HG03558 (cell line): ENCODE results near the gene PIN4.
"Not testable (repeated sequence)": the region's sequence is repeated elsewhere in the genome, so short reads cannot be mapped to it uniquely, and the experiment has no call there.

Experiments used
- ATAC-seq: cut with Tn5 transposase; IDR thresholded peaks from one replicate; pipeline ENCODE4 v1.9.1; 2021; ENCODE audit warnings: moderate number of reproducible peaks; ENCODE audit not compliant: unreplicated experiment; ENCODE audit errors: extremely low read depth

PIN4 gene

DNA sequence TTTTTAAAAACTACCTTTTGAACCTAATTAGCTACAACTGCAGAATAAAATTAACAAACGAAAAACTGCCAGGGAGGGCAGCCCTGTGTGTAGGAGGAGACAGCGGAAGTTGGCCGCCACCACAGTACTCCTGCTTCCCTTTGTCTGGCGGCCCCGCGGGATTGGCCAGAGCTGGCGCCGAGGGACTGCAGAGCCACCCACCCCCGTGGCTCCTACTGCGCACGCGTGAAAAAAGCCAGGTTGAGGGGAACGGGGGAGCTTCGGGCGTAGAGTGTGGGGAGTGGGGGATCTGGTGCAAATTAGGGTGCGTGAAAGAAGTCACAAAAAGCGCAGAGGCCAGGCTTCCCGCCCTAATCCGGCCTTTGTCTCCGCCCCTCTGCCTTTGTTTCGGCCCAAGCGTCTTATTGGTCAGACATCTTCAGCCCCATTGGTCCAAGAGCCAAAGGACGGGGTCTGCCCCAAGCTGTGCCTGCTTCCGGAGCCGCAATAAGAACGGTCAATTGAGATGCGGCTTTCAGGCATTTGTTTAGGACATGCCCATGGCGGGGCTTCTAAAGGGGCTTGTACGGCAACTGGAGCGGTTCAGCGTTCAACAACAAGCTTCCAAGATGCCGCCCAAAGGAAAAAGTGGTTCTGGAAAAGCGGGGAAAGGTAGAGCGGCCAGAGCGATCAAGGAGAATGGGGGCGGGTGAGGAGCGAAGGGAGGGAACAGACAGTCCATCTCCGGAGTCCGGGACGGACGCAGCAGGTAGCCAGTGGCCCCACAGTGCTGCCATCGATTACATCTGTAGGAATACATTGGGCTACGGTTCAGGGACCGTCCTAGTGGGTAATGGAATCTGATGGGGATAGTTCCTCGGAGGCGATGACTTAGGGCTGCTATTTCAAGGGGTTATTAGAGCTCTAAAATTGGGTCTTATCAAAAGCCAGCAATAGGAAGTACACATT, at the start of gene PIN4:
PIN4 (plus strand) TSS at position 580 of the 948 bp plus-strand sequence; CDS start at position 609, 29 bp downstream.
- peak; percentile 90 for ATAC-seq

DNA sequence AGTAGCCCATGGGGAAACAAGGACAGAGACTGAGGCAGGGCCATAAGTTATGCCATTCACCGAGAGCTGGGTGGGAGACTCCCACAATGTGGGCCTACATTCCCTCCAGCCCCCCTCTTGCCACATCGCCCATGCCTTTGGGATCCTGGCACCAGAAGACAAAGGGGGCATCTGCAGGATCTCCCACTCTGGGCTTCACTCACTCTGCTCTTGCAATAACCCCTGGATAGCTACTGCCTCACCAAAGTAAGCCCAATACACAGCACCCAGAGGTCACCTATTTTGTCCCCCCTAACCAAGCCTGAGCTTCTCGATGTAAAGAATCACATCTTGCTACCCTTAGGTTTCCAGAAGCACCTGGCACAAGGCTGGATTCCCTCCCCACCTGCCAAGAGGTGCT, 49.1 kb upstream of the PIN4 start:
- ATAC-seq: no peak

GRCh38 chrX:72133851-72134546, 47.6 kb upstream of the PIN4 start:
- no peak for ATAC-seq

- ATAC-seq: no peak
These were observed 43.6 kb upstream of the PIN4 start for GRCh38 chrX:72137846-72138495.

DNA sequence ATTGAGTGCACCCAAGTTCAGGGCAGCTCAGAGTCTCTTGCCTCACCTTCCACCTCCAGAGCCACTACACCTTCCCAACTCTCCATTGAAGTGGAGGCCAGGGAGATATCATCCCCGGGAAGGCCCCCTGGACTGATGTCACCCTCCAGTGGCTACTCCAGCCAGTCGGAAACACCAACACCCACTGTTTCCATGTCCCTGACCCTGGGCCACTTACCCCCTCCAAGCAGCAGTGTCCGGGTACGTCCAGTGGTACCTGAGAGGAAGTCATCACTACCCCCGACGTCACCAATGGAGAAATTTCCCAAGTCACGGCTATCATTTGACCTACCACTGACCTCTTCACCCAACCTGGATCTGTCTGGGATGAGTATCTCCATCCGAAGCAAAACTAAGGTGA, 42.0 kb upstream of the PIN4 start:
- no peak for ATAC-seq

GRCh38 chrX:72141372-72142004, 40.1 kb upstream of the PIN4 start:
- no peak for ATAC-seq

DNA sequence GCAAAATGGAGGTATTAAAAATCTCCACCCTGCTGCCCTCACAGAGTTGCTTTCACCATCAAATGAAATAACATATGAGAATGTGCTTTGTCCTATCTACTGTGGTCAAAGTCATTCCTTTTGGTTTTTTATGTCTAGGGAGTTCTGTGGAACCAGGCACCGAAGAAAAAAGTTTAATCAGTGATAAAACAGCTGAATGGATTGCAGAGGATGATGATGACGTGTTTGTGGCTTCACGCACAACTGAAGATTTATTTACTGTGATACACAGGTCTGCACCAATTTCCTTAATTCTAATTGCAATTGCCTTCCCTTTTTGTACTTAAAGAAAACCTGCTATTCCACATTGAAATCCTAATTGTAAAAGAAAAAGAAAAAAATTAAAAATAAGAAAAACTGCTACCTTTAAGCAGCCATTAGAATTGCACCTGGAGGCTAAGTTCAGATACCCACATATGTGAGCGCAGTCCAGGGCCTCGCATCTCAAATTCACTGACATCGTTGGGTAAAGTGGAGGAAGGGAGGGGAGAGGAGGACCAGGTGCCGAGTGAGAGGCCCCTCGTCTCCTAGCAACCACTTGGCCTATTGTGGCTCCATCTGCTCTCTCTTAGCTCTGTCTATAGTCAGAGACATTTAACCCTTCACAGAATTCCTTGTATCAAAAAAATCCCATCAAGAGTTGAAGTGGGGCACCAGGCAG, 39.3 kb upstream of the PIN4 start:
- ATAC-seq: no peak

- no peak for ATAC-seq
These were observed 38.6 kb upstream of the PIN4 start for GRCh38 chrX:72142794-72143608.

GRCh38 chrX:72143609-72143907, 38.0 kb upstream of the PIN4 start:
- ATAC-seq: no peak

- ATAC-seq: no peak
These were observed 36.4 kb upstream of the PIN4 start for GRCh38 chrX:72145181-72145580.

DNA sequence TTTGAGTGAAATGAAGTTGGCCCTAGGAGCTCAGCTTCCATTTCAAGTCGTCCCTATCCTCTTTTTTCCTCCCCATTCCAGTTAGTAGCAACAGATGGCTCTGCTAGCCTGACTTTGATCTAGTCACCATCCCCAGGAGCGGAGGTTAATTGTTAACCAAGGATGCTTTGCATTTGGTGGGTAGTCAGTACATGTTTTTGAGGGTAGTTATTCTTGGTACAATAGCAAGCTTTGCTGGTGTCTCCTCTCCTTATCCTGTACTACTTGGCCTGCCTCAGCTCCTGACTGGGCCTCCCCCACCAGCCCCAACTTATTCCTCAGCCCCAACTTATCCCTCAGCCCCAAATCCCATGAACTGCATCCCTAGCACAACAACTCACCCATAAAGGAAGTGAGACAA, 35.0 kb upstream of the PIN4 start:
- no peak for ATAC-seq

DNA sequence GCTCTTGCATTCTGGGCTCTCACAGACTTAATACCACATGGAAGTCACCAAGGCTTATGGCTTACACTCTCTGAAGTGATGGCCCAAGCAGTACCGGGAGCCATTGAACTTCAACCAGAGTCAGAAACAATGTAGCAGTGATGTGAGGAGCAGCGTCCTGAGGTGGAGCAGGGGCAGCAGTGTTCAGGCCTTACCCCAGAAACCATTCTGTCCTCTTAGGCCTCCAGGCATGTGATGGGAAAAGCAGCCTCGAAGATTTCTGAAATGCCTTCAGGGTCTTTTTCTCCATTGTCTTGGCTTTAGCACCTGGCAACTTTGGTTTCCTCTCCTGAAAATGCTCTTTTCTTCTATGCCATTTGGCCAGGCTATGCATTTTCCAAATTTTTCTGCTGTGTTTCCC, 22.8 kb upstream of the PIN4 start:
- ATAC-seq: no peak

DNA sequence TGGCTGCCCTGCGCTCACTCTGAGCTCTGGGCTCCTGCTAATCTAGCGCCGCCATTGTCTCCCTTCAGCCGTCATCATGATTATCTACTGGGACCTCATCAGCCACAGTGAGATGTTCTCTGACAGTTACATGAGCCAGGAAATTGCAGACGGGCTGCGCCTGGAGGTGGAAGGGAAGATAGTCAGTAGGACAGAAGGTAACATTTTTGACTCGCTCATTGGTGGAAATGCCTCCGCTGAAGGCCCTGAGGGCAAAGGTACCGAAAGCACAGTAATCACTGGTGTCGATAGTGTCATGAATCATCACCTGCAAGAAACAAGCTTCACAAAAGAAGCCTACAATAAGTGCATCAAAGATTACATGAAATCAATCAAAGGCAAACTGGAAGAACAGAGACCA, 21.8 kb upstream of the PIN4 start:
- no peak for ATAC-seq

- no peak for ATAC-seq
These were observed 16.0 kb upstream of the PIN4 start for GRCh38 chrX:72165551-72165950.

GRCh38 chrX:72169008-72169728, 12.4 kb upstream of the PIN4 start:
- ATAC-seq: no peak

DNA sequence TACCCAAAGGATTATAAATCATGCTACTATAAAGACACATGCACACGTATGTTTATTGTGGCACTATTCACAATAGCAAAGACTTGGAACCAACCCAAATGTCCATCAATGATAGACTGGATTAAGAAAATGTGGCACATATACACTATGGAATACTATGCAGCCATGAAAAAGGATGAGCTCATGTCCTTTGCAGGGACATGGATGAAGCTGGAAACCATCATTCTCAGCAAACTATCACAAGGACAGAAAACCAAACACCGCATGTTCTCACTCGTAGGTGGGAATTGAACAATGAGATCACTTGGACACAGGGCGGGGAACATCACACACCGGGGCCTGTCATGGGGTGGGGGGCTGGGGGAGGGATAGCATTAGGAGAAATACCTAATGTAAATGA, 5.3 kb upstream of the PIN4 start:
- not testable (repeated sequence) for ATAC-seq

- no peak for ATAC-seq
These were observed 4.6 kb upstream of the PIN4 start for GRCh38 chrX:72176981-72177380.

- no peak for ATAC-seq
These were observed 1.0 kb upstream of the PIN4 start for GRCh38 chrX:72180539-72180938.

GRCh38 chrX:72182924-72183323, 1.4 kb downstream of the PIN4 start:
- no peak for ATAC-seq
